HEK293 (cell line): Measurements from ENCODE around the gene P4HA1.

Experiments used
- GFI1B ChIP-seq: fragments of 450-650 bp; formaldehyde crosslinking; IDR thresholded peaks from 2 replicates; pipeline ENCODE4 v1.5.1; 2016; ENCODE audit warnings: missing biosample characterization, missing genetic modification characterization
- GLI2 ChIP-seq: fragments of 450-650 bp; formaldehyde crosslinking; IDR thresholded peaks from 2 replicates; pipeline ENCODE4; 2017; ENCODE audit warnings: missing biosample characterization, missing genetic modification characterization, low read depth, borderline replicate concordance
- GLIS2 ChIP-seq: fragments of 450-650 bp; formaldehyde crosslinking; IDR thresholded peaks from 2 replicates; pipeline ENCODE4 v1.5.1; 2016; ENCODE audit warnings: missing biosample characterization, missing genetic modification characterization
- KLF10 ChIP-seq: fragments of 450-650 bp; IDR thresholded peaks from 2 replicates; pipeline ENCODE4 v1.5.1; 2018; ENCODE audit warnings: missing biosample characterization, mild to moderate bottlenecking, missing genetic modification characterization
- KLF7 ChIP-seq: fragments of 450-650 bp; formaldehyde crosslinking; IDR thresholded peaks from 2 replicates; pipeline ENCODE4 v1.5.1; 2016; ENCODE audit warnings: missing biosample characterization, missing genetic modification characterization, borderline replicate concordance
- KLF9 ChIP-seq: fragments of 450-650 bp; formaldehyde crosslinking; IDR thresholded peaks from 2 replicates; pipeline ENCODE4 v1.5.1; 2016; ENCODE audit warnings: missing biosample characterization, missing genetic modification characterization, low read depth
- OSR2 ChIP-seq: fragments of 450-650 bp; formaldehyde crosslinking; IDR thresholded peaks from 2 replicates; pipeline ENCODE4 v1.5.1; 2016; ENCODE audit warnings: missing biosample characterization, missing genetic modification characterization
- REPIN1 ChIP-seq: fragments of 450-650 bp; formaldehyde crosslinking; IDR thresholded peaks from 2 replicates; pipeline ENCODE4 v1.5.1; 2017; ENCODE audit warnings: missing biosample characterization, missing genetic modification characterization, low read depth
- TRIM28 ChIP-seq: IDR thresholded peaks from 2 replicates; pipeline ENCODE4 v1.6.1; 2011; ENCODE audit warnings: low read length, control low read depth, borderline replicate concordance
- ZBTB10 ChIP-seq: fragments of 450-650 bp; formaldehyde crosslinking; IDR thresholded peaks from 2 replicates; pipeline ENCODE4 v1.5.1; 2016; ENCODE audit warnings: missing biosample characterization, missing genetic modification characterization
- ZBTB17 ChIP-seq: fragments of 450-650 bp; formaldehyde crosslinking; IDR thresholded peaks from 2 replicates; pipeline ENCODE4 v1.5.1; 2016; ENCODE audit warnings: missing biosample characterization, missing genetic modification characterization
- ZEB2 ChIP-seq: fragments of 450-650 bp; formaldehyde crosslinking; IDR thresholded peaks from 2 replicates; pipeline ENCODE4 v1.5.1; 2016; ENCODE audit warnings: missing biosample characterization, missing genetic modification characterization
- ZFP3 ChIP-seq: fragments of 450-650 bp; formaldehyde crosslinking; IDR thresholded peaks from 2 replicates; pipeline ENCODE4 v1.5.1; 2016; ENCODE audit warnings: low read depth, missing biosample characterization, missing genetic modification characterization
- ZNF133 ChIP-seq: fragments of 450-650 bp; formaldehyde crosslinking; IDR thresholded peaks from 2 replicates; pipeline ENCODE4 v1.5.1; 2016; ENCODE audit warnings: missing biosample characterization, missing genetic modification characterization
- ZNF140 ChIP-seq: fragments of 450-650 bp; formaldehyde crosslinking; IDR thresholded peaks from 2 replicates; pipeline ENCODE4 v1.5.1; 2016; ENCODE audit warnings: missing biosample characterization, missing genetic modification characterization
- ZNF24 ChIP-seq: fragments of 450-650 bp; formaldehyde crosslinking; IDR thresholded peaks from 2 replicates; pipeline ENCODE4 v1.5.1; 2016; ENCODE audit warnings: missing biosample characterization, missing genetic modification characterization
- ZNF324 ChIP-seq: fragments of 450-650 bp; formaldehyde crosslinking; IDR thresholded peaks from 2 replicates; pipeline ENCODE4 v1.5.1; 2016; ENCODE audit warnings: missing biosample characterization, missing genetic modification characterization
- ZNF37A ChIP-seq: fragments of 450-650 bp; IDR thresholded peaks from 2 replicates; pipeline ENCODE4 v1.5.1; 2018; ENCODE audit warnings: missing biosample characterization, missing genetic modification characterization
- ZNF398 ChIP-seq: fragments of 450-650 bp; formaldehyde crosslinking; IDR thresholded peaks from 2 replicates; pipeline ENCODE4 v1.5.1; 2017; ENCODE audit warnings: missing biosample characterization, missing genetic modification characterization
- ZNF426 ChIP-seq: fragments of 450-650 bp; formaldehyde crosslinking; IDR thresholded peaks from 2 replicates; pipeline ENCODE4 v1.5.1; 2017; ENCODE audit warnings: missing biosample characterization, missing genetic modification characterization, mild to moderate bottlenecking, inconsistent platforms, moderate library complexity
- ZNF488 ChIP-seq: fragments of 450-650 bp; formaldehyde crosslinking; IDR thresholded peaks from 2 replicates; pipeline ENCODE4 v1.5.1; 2016; ENCODE audit warnings: missing biosample characterization, missing genetic modification characterization
- ZNF629 ChIP-seq: fragments of 450-650 bp; formaldehyde crosslinking; IDR thresholded peaks from 2 replicates; pipeline ENCODE4 v1.5.1; 2017; ENCODE audit warnings: missing biosample characterization, missing genetic modification characterization
- ZNF639 ChIP-seq: fragments of 450-650 bp; formaldehyde crosslinking; IDR thresholded peaks from 2 replicates; pipeline ENCODE4 v1.5.1; 2016; ENCODE audit warnings: missing biosample characterization, missing genetic modification characterization
- ZNF747 ChIP-seq: fragments of 450-650 bp; formaldehyde crosslinking; IDR thresholded peaks from 2 replicates; pipeline ENCODE4 v1.5.1; 2016; ENCODE audit warnings: missing biosample characterization, missing genetic modification characterization
- ZNF776 ChIP-seq: fragments of 450-650 bp; formaldehyde crosslinking; IDR thresholded peaks from 2 replicates; pipeline ENCODE4 v1.5.0; 2017; ENCODE audit warnings: missing biosample characterization, missing genetic modification characterization, borderline replicate concordance
- ZNF791 ChIP-seq: fragments of 450-650 bp; formaldehyde crosslinking; IDR thresholded peaks from 2 replicates; pipeline ENCODE4 v1.5.1; 2016; ENCODE audit warnings: missing biosample characterization, missing genetic modification characterization
- ZSCAN5A ChIP-seq: fragments of 450-650 bp; formaldehyde crosslinking; IDR thresholded peaks from 2 replicates; pipeline ENCODE4 v1.5.1; 2016; ENCODE audit warnings: missing biosample characterization, missing genetic modification characterization
- TF ChIP-seq, protein P1 (sequence below): fragments of 450-650 bp; formaldehyde crosslinking; IDR thresholded peaks from 2 replicates; pipeline ENCODE4 v1.5.1; 2016; ENCODE audit warnings: missing biosample characterization, missing genetic modification characterization
- TF ChIP-seq, protein P2 (sequence below): fragments of 450-650 bp; formaldehyde crosslinking; IDR thresholded peaks from 2 replicates; pipeline ENCODE4 v1.5.1; 2016; ENCODE audit warnings: missing biosample characterization, missing genetic modification characterization

P4HA1 gene

DNA sequence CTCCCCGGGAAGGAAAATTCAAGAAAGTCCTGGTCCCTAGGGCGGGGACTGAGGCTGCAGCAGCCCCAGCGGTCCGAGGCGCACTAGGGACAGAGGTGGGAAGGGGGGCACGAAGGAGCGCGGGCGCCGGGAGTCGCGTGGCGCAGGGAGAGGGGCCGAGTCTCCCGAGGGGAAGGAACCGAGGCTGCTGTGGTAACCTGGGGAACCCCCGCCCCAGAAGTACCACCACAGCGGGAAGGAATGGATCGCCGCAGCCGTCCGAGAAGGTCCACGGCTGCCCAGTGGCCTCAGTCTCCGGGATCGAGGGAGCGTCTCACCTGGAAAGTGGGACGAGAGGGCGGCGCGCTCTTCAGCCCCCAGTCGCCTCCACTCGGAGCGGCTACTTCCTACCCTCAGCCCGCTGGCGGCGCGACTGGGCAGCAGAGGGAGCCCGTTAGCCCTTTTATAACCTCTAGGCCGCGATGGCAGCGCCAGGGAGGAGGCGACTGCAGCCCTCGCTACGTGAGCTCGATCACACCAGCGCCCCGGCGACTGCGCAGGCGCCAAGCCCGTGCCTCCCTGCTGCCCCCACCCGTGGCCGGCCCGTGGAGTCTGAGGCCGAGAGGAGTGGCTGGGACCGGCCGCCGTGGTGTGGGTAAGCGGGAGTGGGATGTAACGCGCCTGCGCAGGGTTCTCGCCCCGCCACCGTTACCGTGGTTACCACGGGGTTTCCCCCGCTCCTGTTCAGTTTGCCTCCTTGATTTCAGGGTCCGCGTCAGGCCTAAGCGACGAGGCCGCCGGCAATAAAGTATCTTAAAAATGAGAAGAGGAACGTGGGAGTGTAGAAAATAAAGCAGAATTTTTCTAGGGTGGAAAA is at the start of gene P4HA1 (continued):
- TF ChIP-seq ZBTB10 (tag by site-specific recombination), result peak; percentile 86; the same call in 1 of the 2 replicates
- TF ChIP-seq ZNF140, result no peak
- TF ChIP-seq KLF9 (tag by site-specific recombination), result no peak; the same call in 1 of the 2 replicates
- TF ChIP-seq ZNF747 (tag by site-specific recombination), result no peak
- no peak for TF ChIP-seq GLI2 (tag by site-specific recombination)
- no peak for TF ChIP-seq ZNF133 (tag by site-specific recombination)
- TF ChIP-seq ZNF24 (tag by site-specific recombination), result no peak
- peak; percentile 53; the same call in 1 of the 2 replicates for TF ChIP-seq ZNF324
- TF ChIP-seq, protein P1, sequence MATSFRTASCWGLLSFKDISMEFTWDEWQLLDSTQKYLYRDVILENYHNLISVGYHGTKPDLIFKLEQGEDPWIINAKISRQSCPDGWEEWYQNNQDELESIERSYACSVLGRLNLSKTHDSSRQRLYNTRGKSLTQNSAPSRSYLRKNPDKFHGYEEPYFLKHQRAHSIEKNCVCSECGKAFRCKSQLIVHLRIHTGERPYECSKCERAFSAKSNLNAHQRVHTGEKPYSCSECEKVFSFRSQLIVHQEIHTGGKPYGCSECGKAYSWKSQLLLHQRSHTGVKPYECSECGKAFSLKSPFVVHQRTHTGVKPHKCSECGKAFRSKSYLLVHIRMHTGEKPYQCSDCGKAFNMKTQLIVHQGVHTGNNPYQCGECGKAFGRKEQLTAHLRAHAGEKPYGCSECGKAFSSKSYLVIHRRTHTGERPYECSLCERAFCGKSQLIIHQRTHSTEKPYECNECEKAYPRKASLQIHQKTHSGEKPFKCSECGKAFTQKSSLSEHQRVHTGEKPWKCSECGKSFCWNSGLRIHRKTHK (tag by site-specific recombination), result no peak
- TF ChIP-seq TRIM28, result peak; percentile 13; the same call in 1 of the 2 replicates
- no peak for TF ChIP-seq ZNF37A
- TF ChIP-seq, protein P2, sequence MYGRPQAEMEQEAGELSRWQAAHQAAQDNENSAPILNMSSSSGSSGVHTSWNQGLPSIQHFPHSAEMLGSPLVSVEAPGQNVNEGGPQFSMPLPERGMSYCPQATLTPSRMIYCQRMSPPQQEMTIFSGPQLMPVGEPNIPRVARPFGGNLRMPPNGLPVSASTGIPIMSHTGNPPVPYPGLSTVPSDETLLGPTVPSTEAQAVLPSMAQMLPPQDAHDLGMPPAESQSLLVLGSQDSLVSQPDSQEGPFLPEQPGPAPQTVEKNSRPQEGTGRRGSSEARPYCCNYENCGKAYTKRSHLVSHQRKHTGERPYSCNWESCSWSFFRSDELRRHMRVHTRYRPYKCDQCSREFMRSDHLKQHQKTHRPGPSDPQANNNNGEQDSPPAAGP, result peak; percentile 74
- peak; percentile 92 for TF ChIP-seq ZSCAN5A (tag by site-specific recombination)
- TF ChIP-seq GLIS2 (tag by site-specific recombination), result peak; percentile 68
- TF ChIP-seq ZNF629 (tag by site-specific recombination), result peak; percentile 38; the same call in 1 of the 2 replicates
- no peak; the same call in 1 of the 2 replicates for TF ChIP-seq KLF10 (tag by site-specific recombination)
- TF ChIP-seq ZNF488 (tag by site-specific recombination), result 0 out of 2 replicates have a peak, but pooled peaks have one; percentile 11
- TF ChIP-seq ZNF398 (tag by site-specific recombination), result peak; percentile 49
- peak; percentile 91 for TF ChIP-seq ZEB2 (tag by site-specific recombination)
- no peak for TF ChIP-seq ZFP3
- TF ChIP-seq ZNF639 (tag by site-specific recombination), result peak; percentile 57; the same call in 1 of the 2 replicates
- TF ChIP-seq OSR2, result no peak
- no peak for TF ChIP-seq ZNF426
- TF ChIP-seq ZNF776, result no peak
- no peak for TF ChIP-seq GFI1B (tag by site-specific recombination)
- no peak for TF ChIP-seq KLF7 (tag by site-specific recombination)
- TF ChIP-seq REPIN1 (tag by site-specific recombination), result 0 out of 2 replicates have a peak, but pooled peaks have one; percentile 32
- peak; percentile 61 for TF ChIP-seq ZBTB17 (tag by site-specific recombination)
- TF ChIP-seq ZNF791 (tag by site-specific recombination), result no peak
